Measurements from ENCODE around the gene TMEM272. TPM values are rescaled to one million over a fixed set of nuclear protein-coding genes. Genes with fewer than 3 reads are reported as not detected.

TMEM272 gene
- total and polyA plus RNA-seq, 2 of the 13 experiments (the other 11 are each of a cell fraction or from before 2014, with no cell fraction given), result 0.37 to 0.62 TPM

- no peak for TF ChIP-seq GPBP1L1 (CRISPR knock-in tag; IDR thresholded peaks at IDR 0.05)
- no peak for TF ChIP-seq ZSCAN5A (CRISPR knock-in tag; IDR thresholded peaks at IDR 0.05; ENCODE audit: borderline replicate concordance)
- TF ChIP-seq PAX8 (CRISPR knock-in tag; IDR thresholded peaks at IDR 0.05; ENCODE audit: borderline replicate concordance), result no peak
- no peak for TF ChIP-seq ESRRA (CRISPR knock-in tag; IDR thresholded peaks at IDR 0.05; ENCODE audit: low read depth)
- TF ChIP-seq MAFF (IDR thresholded peaks at IDR 0.05; ENCODE audit: low read depth, low read length), result no peak
- 0 out of 2 replicates have a peak, but pooled peaks have one; percentile 24 for TF ChIP-seq DNMT3B (CRISPR knock-in tag; conservative IDR thresholded peaks at IDR 0.05)
- no peak for TF ChIP-seq ZBTB33 (CRISPR knock-in tag; IDR thresholded peaks at IDR 0.05)
- no peak for TF ChIP-seq CENPBD1 (CRISPR knock-in tag; IDR thresholded peaks at IDR 0.05; ENCODE audit: borderline replicate concordance, low read depth)
- no peak; the same call in 1 of the 2 replicates for TF ChIP-seq ZNF800 (CRISPR knock-in tag; IDR thresholded peaks at IDR 0.05)
- TF ChIP-seq DR1 (CRISPR knock-in tag; IDR thresholded peaks at IDR 0.05), result no peak; the same call in 1 of the 2 replicates
- peak; percentile 38; the same call in 1 of the 2 replicates for TF ChIP-seq ZNF557 (CRISPR knock-in tag; IDR thresholded peaks at IDR 0.05)
- TF ChIP-seq FOXP4 (CRISPR knock-in tag; IDR thresholded peaks at IDR 0.05), result no peak
- no peak; the same call in 1 of the 2 replicates for TF ChIP-seq CBFB (CRISPR knock-in tag; IDR thresholded peaks at IDR 0.05)
- TF ChIP-seq TARDBP (CRISPR knock-in tag; IDR thresholded peaks at IDR 0.05), result peak; percentile 42; the same call in 1 of the 2 replicates
- TF ChIP-seq YY1 (IDR thresholded peaks at IDR 0.05; ENCODE audit: insufficient read depth, insufficient replicate concordance, low read depth, low read length), result no peak
- no peak; the same call in 1 of the 2 replicates for TF ChIP-seq ZNF597 (CRISPR knock-in tag; IDR thresholded peaks at IDR 0.05)
- TF ChIP-seq ATRX (CRISPR knock-in tag; IDR thresholded peaks at IDR 0.05; ENCODE audit: borderline replicate concordance), result no peak
Measured at GRCh38 chr13:51803422-51804294, 41.3 kb downstream of the TMEM272 start, which contains the start of gene DHRS12 (continued).

All from HepG2 (cell line).